OCI-M2 (cell line): Measurements from ENCODE around the gene PRRX1.

Experiments
- DNase-seq: peaks from one replicate; lab custom pipeline; 2025; ENCODE audit not compliant: unreplicated experiment; lab: John Stamatoyannopoulos, UW

The PRRX1 gene

DNA sequence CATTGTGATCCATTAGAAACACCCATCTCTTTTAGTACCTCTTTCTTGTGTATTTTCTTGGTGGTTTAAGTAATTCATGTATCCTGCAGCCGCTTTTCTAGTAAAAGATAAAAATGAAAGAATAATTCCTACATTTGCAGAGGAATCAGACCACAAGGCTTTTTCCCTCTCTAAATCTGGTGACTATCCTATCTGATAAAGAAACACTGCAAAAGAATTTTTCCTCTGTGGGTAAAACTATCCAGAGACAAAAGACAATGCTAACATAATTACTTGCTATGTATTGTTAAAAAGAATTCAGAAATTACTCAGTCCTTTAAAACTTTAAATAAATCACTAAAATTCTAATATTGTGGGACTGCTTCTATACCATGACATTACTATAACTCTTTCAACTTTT, 51.0 kb downstream of the PRRX1 start:
- no peak for DNase-seq

- DNase-seq = no peak
Measured at GRCh38 chr1:170716835-170717429, 53.0 kb downstream of the PRRX1 start.

DNA sequence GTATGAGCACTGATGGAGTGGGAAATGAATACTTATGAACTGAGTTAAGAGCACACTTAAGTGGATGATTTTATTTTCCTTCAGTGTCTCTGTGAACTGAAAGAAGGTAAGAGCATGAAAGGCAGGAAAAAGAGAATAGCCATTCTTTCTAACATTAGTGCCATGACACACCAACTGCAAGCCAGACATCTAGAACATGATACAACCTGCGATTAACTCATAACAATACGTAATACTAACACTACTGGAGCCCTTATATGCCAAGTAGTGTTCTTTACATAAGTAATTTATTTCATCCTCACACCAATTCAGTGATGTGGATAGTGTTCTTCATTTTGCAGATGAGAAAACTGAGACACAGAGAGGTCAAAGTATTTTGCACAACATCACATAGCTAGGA, 56.7 kb downstream of the PRRX1 start:
- no peak for DNase-seq

DNA sequence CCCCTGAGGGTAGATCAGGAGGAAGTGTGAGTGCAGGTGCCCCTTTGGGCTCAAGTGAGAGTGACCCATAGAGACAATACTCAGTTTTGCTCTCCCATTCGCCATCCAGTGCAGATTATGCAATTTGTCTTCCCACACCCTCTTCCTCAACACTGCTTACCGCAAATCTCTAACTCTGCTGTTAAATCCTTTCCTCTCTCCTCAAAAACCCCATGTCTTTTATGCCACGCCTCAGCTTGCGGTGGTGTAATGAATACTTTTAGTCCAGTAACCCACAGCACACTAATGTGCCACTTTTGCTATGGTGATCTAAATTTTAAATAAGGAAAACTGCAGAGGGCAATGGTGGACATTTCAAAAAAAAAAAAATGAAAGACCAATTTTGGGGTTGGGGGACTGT, 57.7 kb downstream of the PRRX1 start:
- DNase-seq = no peak

GRCh38 chr1:170723518-170723917, 59.6 kb downstream of the PRRX1 start:
- no peak for DNase-seq

DNA sequence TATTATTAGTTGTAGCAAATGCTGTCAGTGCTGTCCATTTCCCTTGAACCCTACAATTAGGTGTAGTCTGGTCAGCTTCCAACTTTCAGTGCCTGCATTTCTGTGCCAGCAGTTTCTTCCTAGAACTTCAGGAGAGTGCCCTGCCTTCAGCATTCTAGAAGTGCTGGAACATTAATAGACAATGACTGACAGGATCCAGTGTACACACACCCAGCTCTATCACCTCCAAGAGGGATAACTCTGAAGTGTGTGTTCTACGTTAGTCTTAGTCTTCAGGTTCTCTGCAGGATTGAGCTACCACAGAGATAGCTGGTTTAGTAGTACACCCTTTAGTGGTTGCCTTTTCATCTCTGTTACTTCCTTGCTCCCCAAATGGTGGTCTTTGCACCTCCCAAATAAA, 61.4 kb downstream of the PRRX1 start:
- no peak for DNase-seq

GRCh38 chr1:170727963-170728362, 64.0 kb downstream of the PRRX1 start:
- DNase-seq = no peak

GRCh38 chr1:170729225-170730002, 65.5 kb downstream of the PRRX1 start:
- DNase-seq = no peak

- no peak for DNase-seq
Measured at GRCh38 chr1:170730014-170730413, 66.1 kb downstream of the PRRX1 start.

GRCh38 chr1:170730438-170730837, 66.5 kb downstream of the PRRX1 start:
- no peak for DNase-seq

- DNase-seq = no peak
Measured at GRCh38 chr1:170731566-170732251, 67.8 kb downstream of the PRRX1 start.

DNA sequence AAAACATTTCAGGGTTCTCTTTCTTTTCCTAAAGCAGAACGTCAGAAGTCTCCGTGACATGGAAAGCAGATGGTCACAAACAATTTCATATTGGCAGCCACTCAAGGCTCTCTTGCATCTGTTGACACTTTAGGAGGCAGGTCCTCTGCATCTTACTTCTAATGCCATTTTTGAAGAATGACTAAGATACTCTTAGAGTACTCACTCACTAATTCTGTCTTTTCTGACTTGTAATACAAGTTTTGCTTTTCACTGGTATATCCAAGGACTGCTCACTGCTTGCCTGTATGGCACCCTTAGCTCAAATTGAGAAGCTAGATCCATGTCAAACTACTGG, 68.3 kb downstream of the PRRX1 start:
- no peak for DNase-seq

DNA sequence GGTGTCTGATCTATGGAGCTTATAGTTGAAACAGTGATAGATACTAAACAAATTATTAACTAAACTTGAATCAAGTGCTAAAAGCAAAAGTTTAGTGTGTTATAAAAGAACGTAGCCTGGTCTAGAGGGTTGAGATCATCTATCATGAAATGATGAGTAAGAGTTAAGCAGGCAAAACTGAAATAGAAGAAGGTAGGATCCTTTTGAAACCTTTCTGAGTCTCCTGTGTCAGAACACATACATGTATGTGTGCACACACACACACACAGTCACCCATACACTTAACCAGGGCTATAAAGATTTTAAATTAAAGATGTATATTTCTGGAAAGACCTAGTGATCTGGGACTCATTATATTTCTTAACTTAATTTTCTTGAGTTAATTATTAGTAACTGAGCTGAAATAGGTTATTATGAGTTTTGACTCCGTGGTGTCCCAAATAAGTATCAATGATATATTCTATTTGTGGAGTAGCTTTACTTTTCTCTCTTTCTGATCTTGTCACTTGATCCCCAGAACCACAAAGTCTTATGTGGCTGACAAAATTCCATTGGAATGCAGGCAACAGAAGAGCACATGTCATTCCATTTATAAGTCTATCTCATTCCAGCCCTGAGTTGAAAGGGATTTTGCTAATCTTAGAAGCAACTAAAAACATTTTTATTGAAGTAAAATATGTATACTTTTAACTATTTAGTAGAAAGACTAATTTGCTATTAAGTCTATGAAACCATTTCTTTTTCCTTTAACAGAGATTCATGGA, 70.7 kb downstream of the PRRX1 start:
- DNase-seq = no peak

DNA sequence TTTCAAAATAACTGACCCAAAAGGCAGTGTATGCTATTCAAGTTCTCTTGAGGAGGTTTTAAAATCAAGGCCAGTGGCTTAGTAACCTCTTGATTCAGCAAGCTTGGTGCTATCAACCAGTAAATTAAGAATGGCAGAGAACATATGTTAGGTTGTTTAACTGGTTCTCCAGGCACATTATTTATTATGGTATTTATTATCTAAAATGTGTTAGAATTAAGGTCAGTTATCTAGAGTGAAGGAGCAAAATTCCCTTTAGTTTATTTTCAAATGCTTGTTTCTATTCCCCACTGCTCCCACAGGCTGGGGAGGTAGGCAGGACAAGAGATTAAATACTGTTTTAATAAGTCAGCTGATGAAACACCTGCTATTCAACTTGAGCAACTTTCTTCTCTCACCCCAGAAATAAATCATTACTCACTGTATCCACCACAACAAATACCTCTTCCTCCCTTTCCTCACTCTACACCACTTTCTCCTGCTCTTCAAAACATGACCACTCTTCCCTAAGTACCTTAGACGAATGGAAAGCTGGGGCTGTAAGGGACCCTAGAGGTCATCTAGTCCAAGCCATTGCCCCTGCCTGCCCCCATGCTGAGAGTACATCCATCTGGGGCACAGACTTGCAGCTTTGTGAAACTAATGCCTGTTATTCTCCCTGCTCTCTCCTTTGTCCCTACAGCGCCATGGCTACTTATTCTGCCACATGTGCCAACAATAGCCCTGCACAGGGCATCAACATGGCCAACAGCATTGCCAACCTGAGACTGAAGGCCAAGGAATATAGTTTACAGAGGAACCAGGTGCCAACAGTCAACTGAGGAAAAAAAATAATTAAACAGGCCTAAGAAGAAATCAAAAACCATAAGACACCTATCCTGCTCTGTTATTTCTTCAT, 71.7 kb downstream of the PRRX1 start:
- DNase-seq = no peak

DNA sequence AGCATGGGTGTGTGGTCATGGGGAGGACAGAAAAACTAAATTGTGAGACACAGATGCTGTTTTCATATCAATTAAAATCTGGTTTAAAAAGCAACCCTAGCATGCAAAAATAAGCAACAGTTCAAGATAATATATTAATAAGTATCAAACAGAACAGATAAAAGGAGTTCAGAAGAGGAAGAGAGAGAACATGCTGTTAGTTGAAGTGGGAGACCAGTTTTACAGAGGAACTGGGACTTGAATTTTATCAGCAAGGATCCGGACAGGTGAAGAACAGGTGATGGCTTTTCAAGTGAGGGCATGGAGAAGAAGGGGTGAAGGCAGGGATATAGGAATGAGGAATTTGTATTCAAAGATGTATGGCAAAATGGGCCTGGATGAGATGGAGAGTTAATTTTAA, 75.9 kb downstream of the PRRX1 start:
- no peak for DNase-seq

DNA sequence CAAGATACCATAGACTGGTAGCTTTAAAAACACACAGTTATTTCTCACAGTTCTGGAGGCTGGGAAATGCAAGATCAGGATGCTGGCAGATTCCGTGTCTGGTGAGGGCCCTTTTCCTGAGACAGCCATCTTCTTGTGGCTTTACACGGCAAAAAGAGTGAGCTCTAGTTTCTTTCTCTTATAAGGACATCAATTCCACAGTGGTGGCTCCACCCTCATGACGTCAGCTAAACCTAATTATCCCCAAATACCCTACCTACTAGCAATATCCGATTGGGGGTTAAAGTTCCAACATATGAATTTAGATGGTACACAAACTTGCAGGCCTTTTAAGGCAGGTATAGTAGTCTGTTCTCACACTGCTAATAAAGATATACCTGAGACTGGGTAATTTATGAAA, 77.7 kb downstream of the PRRX1 start:
- DNase-seq = no peak

DNA sequence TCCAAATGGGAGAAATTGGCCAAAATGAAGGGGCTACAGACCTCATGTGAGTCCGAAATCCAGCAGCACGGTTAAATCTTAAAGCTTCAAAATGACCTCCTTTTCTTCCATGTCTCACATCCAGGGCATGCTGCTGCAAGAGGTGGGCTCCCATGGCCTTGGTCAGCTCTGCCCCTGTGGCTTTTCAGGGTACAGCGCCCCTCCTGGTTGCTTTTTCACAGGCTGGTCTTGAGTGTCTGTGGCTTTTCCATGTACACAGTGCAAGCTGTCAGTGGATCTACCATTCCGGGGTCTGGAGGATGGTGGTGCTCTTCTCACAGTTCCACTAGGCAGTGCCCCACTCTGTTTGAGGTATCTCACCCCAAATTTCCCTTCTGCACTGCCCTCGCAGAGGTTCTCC, 78.7 kb downstream of the PRRX1 start:
- no peak for DNase-seq

DNA sequence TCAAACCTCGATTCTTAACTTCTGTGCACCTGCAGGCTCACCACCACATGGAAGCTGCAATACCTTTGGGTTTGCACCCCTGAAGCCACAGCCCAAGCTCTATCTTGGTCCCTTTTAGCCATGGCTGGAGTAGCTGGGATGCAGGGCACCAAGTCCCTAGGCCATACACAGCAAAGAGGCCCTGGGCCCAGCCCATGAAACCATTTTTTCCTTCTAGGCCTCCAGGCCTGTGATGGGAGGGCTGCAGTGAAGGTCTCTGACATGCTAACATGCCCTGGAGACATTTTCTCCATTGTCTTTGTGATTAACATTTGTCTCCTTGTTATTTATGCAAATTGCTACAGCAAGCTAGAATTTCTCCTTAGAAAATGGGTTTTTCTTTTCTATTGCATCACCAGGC, 79.2 kb downstream of the PRRX1 start:
- DNase-seq = no peak

DNA sequence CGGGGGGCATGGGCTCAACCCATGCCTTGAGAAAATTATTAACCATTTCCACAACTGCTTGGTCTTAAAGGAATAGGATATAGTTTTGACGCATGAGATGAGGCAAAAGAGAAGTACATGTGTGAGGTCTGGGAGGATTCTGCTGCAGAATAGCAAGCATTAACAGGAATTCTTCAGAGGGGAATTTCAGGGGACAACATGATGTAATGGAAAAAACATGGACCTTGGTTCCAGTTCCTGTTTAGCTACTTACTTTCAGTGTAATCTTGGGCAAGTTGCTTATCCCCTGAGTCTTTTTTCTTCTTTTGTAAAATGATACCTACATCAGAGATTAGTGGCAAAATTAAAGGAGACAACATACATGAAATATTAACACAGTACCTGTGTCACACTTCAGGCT, 85.6 kb downstream of the PRRX1 start:
- DNase-seq = no peak

- DNase-seq = no peak
Measured at GRCh38 chr1:170749959-170750358, 86.0 kb downstream of the PRRX1 start.

DNA sequence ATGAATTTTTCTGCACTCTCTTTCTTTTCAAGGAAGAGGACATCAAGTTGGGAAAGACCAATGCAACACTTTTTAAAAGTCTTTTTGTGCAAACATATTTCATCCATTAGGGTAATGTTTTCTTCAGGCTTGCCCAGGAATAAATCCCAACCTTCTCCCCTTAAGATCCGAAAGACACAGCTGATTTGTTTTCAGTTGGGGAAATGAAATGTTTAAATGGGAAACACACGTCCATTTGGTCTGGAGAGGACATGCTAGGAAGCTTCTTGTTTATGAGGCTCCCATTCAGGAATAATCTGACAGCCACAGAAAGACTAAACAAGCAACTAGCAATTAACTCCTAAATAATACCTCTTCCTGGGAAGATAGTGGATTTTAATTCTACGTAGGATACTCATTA, 91.9 kb downstream of the PRRX1 start:
- DNase-seq = no peak
